Measurements from ENCODE around the gene ICE2.

DNA sequence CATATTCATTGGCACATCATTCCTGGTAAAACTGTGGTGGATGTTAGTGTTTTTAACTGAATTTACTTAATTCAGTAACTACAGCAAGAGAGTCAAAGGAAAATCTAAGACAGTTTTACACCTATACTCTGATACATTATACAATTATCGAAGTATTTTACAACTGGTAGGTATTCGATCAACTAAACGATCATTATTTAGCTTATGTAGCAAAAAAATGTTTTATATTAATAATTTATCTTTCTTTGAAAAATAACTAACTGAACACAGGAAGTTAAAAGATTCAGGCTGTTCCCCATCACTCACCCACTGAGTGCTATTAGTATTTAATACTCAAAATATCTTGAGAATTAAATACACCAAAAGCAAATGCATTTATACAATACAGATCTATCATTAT lies 21.0 kb downstream of the ICE2 start:
- TF ChIP-seq, protein P1, sequence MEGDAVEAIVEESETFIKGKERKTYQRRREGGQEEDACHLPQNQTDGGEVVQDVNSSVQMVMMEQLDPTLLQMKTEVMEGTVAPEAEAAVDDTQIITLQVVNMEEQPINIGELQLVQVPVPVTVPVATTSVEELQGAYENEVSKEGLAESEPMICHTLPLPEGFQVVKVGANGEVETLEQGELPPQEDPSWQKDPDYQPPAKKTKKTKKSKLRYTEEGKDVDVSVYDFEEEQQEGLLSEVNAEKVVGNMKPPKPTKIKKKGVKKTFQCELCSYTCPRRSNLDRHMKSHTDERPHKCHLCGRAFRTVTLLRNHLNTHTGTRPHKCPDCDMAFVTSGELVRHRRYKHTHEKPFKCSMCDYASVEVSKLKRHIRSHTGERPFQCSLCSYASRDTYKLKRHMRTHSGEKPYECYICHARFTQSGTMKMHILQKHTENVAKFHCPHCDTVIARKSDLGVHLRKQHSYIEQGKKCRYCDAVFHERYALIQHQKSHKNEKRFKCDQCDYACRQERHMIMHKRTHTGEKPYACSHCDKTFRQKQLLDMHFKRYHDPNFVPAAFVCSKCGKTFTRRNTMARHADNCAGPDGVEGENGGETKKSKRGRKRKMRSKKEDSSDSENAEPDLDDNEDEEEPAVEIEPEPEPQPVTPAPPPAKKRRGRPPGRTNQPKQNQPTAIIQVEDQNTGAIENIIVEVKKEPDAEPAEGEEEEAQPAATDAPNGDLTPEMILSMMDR (IDR thresholded peaks at IDR 0.05; ENCODE audit: insufficient read depth, low read length, poor library complexity, severe bottlenecking) = no peak
- no peak for TF ChIP-seq EZH2phosphoT487 (conservative IDR thresholded peaks at IDR 0.05; ENCODE audit: low read length)

Measured in SU-DHL-6 (cell line).